HEK293 (cell line): ENCODE measurements around the gene CORO1C.

ENCODE experiments used
- CTCF ChIA-PET: fragments of 350-600 bp; formaldehyde crosslinking; extraction: SDS; loops from one replicate; lab custom pipeline; 2021; ENCODE audit warnings: antibody characterized with exemption; lab: Yijun Ruan, JAX
- POLR2A ChIA-PET: fragments of 300-600 bp; formaldehyde crosslinking; extraction: SDS; loops from one replicate; lab custom pipeline; 2020; ENCODE audit warnings: antibody characterized with exemption, inconsistent platforms; lab: Yijun Ruan, JAX
- H3K27ac ChIP-seq: fragments of 200-500 bp; sonication (Bioruptor generic); 2 replicates; pipeline ENCODE4 v1.5.1; 2014; ENCODE audit warnings: low read depth, low read length, control low read depth, inconsistent platforms; ENCODE audit errors: extremely low read depth
- H3K36me3 ChIP-seq, 2 experiments: fragments of 200-500 bp in 1 of 2; sonication (Bioruptor generic) in 1 of 2; 1 replicate in 1 of 2; 2 replicates in 1 of 2; pipeline ENCODE4 v1.5.1; 2014 to 2017; ENCODE audit warnings: inconsistent platforms in 2 of 2, low read length in 2 of 2; ENCODE audit not compliant: control insufficient read depth in 2 of 2, insufficient read depth in 1 of 2
- H3K4me1 ChIP-seq: fragments of 200-500 bp; sonication (Bioruptor generic); 2 replicates; pipeline ENCODE4 v1.5.1; 2014; ENCODE audit warnings: mild to moderate bottlenecking, low read length, inconsistent platforms; ENCODE audit not compliant: control insufficient read depth, insufficient read depth
- H3K4me3 ChIP-seq: 2 replicates; pipeline ENCODE4 v1.5.1; 2011; ENCODE audit warnings: low read depth, mild to moderate bottlenecking, control low read depth, low read length, moderate library complexity
- H3K9me3 ChIP-seq: fragments of 200-500 bp; sonication (Bioruptor generic); 2 replicates; pipeline ENCODE4 v1.5.1; 2014; ENCODE audit warnings: low read depth, low read length, inconsistent platforms; ENCODE audit not compliant: control insufficient read depth, insufficient read depth
- EGR2 ChIP-seq: fragments of 450-650 bp; formaldehyde crosslinking; IDR thresholded peaks from 2 replicates; pipeline ENCODE4 v1.5.1; 2016; ENCODE audit warnings: low read depth, missing biosample characterization, missing genetic modification characterization
- GLIS1 ChIP-seq: fragments of 450-650 bp; formaldehyde crosslinking; IDR thresholded peaks from 2 replicates; pipeline ENCODE4 v1.5.1; 2016; ENCODE audit warnings: missing biosample characterization, missing genetic modification characterization
- GLIS2 ChIP-seq: fragments of 450-650 bp; formaldehyde crosslinking; IDR thresholded peaks from 2 replicates; pipeline ENCODE4 v1.5.1; 2016; ENCODE audit warnings: missing biosample characterization, missing genetic modification characterization
- MZF1 ChIP-seq: fragments of 450-650 bp; formaldehyde crosslinking; IDR thresholded peaks from 2 replicates; pipeline ENCODE4 v1.5.1; 2017; ENCODE audit warnings: missing biosample characterization, missing genetic modification characterization, borderline replicate concordance
- OSR2 ChIP-seq: fragments of 450-650 bp; formaldehyde crosslinking; IDR thresholded peaks from 2 replicates; pipeline ENCODE4 v1.5.1; 2016; ENCODE audit warnings: missing biosample characterization, missing genetic modification characterization
- REPIN1 ChIP-seq: fragments of 450-650 bp; formaldehyde crosslinking; IDR thresholded peaks from 2 replicates; pipeline ENCODE4 v1.5.1; 2017; ENCODE audit warnings: missing biosample characterization, missing genetic modification characterization, low read depth
- SCRT2 ChIP-seq: fragments of 450-650 bp; formaldehyde crosslinking; IDR thresholded peaks from 2 replicates; pipeline ENCODE4 v1.5.1; 2016; ENCODE audit warnings: missing biosample characterization, missing genetic modification characterization
- SP2 ChIP-seq: fragments of 450-650 bp; formaldehyde crosslinking; IDR thresholded peaks from 2 replicates; pipeline ENCODE4 v1.5.1; 2016; ENCODE audit warnings: missing biosample characterization, missing genetic modification characterization
- SP3 ChIP-seq: fragments of 450-650 bp; formaldehyde crosslinking; IDR thresholded peaks from 2 replicates; pipeline ENCODE4 v1.5.1; 2016; ENCODE audit warnings: missing biosample characterization, missing genetic modification characterization
- ZBTB17 ChIP-seq: fragments of 450-650 bp; formaldehyde crosslinking; IDR thresholded peaks from 2 replicates; pipeline ENCODE4 v1.5.1; 2016; ENCODE audit warnings: missing biosample characterization, missing genetic modification characterization
- ZNF121 ChIP-seq: fragments of 450-650 bp; formaldehyde crosslinking; IDR thresholded peaks from 2 replicates; pipeline ENCODE4 v1.5.1; 2016; ENCODE audit warnings: missing biosample characterization, missing genetic modification characterization
- ZNF132 ChIP-seq: fragments of 450-650 bp; formaldehyde crosslinking; IDR thresholded peaks from 2 replicates; pipeline ENCODE4 v1.5.1; 2017; ENCODE audit warnings: missing biosample characterization, missing genetic modification characterization, borderline replicate concordance
- ZNF184 ChIP-seq: fragments of 450-650 bp; IDR thresholded peaks from 2 replicates; pipeline ENCODE4 v1.5.1; 2018; ENCODE audit warnings: missing biosample characterization, mild to moderate bottlenecking, missing genetic modification characterization
- ZNF292 ChIP-seq: fragments of 450-650 bp; formaldehyde crosslinking; IDR thresholded peaks from 2 replicates; pipeline ENCODE4 v1.5.1; 2016; ENCODE audit warnings: low read depth, missing biosample characterization, missing genetic modification characterization, borderline replicate concordance
- ZNF48 ChIP-seq: fragments of 450-650 bp; formaldehyde crosslinking; IDR thresholded peaks from 2 replicates; pipeline ENCODE4 v1.5.1; 2016; ENCODE audit warnings: missing biosample characterization, missing genetic modification characterization
- ZNF558 ChIP-seq: fragments of 450-650 bp; formaldehyde crosslinking; IDR thresholded peaks from 2 replicates; pipeline ENCODE4 v1.5.1; 2016; ENCODE audit warnings: missing biosample characterization, missing genetic modification characterization
- ZNF623 ChIP-seq: fragments of 450-650 bp; formaldehyde crosslinking; IDR thresholded peaks from 2 replicates; pipeline ENCODE4 v1.5.1; 2016; ENCODE audit warnings: missing biosample characterization, missing genetic modification characterization
- ZNF670 ChIP-seq: fragments of 450-650 bp; formaldehyde crosslinking; IDR thresholded peaks from 2 replicates; pipeline ENCODE4 v1.5.1; 2016; ENCODE audit warnings: missing biosample characterization, missing genetic modification characterization, low read depth
- ZNF768 ChIP-seq: fragments of 450-650 bp; formaldehyde crosslinking; IDR thresholded peaks from 2 replicates; pipeline ENCODE4 v1.5.1; 2018; ENCODE audit warnings: missing biosample characterization, mild to moderate bottlenecking, missing genetic modification characterization
- ZNF843 ChIP-seq: fragments of 450-650 bp; formaldehyde crosslinking; IDR thresholded peaks from 2 replicates; pipeline ENCODE4 v1.5.1; 2016; ENCODE audit warnings: missing biosample characterization, missing genetic modification characterization
- ZSCAN23 ChIP-seq: fragments of 450-650 bp; formaldehyde crosslinking; IDR thresholded peaks from 2 replicates; pipeline ENCODE4 v1.5.1; 2016; ENCODE audit warnings: missing biosample characterization, missing genetic modification characterization
- TF ChIP-seq, protein P1 (sequence below): fragments of 450-650 bp; formaldehyde crosslinking; IDR thresholded peaks from 2 replicates; pipeline ENCODE4 v1.5.1; 2016; ENCODE audit warnings: missing biosample characterization, missing genetic modification characterization
- TF ChIP-seq, protein P2 (sequence below): fragments of 450-650 bp; formaldehyde crosslinking; IDR thresholded peaks from 2 replicates; pipeline ENCODE4 v1.5.1; 2017; ENCODE audit warnings: missing biosample characterization, missing genetic modification characterization
- TF ChIP-seq, protein P3 (sequence below): fragments of 450-650 bp; formaldehyde crosslinking; IDR thresholded peaks from 2 replicates; pipeline ENCODE4 v1.5.1; 2016; ENCODE audit warnings: missing biosample characterization, missing genetic modification characterization

The CORO1C gene

DNA sequence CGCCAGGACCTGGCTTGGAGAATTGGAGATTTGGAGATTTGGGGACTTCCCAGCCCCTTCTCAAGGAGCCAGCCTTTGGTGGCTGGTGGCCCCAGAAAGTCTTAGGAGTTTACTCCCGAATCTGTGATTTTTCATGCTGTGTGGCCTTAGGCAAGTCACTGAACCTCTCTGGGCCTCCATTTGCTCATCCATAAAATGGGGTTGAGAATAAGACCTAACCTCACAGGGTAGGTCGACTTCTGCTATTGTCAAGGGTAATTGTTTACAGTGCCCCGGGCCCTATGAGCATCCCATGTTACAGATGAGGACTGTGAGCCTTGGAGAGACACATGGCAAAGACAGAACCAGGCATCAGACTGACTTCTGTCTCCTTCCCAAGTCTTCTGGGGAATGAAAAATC, 117.3 kb downstream of the CORO1C start:
- no peak overlapping the region for H3K4me3 ChIP-seq
- TF ChIP-seq ZNF843 (tag by site-specific recombination) (no peak), REPIN1 (no peak), ZNF558 (tag by site-specific recombination) (no peak), GLIS2 (tag by site-specific recombination) (no peak), MZF1 (tag by site-specific recombination) (no peak), ZNF292 (no peak), ZNF768 (0 out of 2 replicates have a peak, but pooled peaks have one; percentile 46)
- TF ChIP-seq, all 188 proteins: peak for 1
- Histone ChIP-seq H3K4me1 (no peaks in the 10 kb centered on the region), H3K36me3 (no peaks in the 10 kb centered on the region), H3K27ac (no peak overlapping the region), H3K9me3 (no peaks in the 10 kb centered on the region)
- ChIA-PET CTCF (no interaction called here), POLR2A (interaction anchor here (0.6 kb wide), 1 partner anchor 16 kb away, joined by 3 read pairs; the partner anchor contains the start of gene TMEM119)

DNA sequence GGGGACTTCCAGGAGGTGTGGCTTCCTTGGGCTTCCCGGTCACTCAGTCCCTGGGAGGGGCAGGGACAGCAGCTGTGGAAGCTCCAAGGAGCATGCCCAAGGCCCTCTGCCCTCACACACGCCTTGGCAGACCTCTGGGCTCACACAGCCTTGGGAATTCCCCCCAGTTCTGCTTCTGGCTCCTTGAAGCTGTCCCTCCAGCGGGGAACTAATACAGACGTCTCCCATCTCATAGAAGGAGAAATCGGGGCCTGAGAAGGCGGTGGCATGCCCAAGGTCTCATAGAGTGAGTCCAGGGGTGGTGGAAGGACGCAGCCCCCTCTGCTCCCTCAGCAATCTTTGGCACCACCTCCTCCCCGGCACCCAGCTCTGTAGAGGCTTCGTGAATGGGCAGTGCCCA, 117.8 kb downstream of the CORO1C start:
- no peaks in the 10 kb centered on the region for H3K4me1 ChIP-seq
- no peaks in the 10 kb centered on the region for H3K9me3 ChIP-seq
- H3K27ac ChIP-seq = no peak overlapping the region
- ChIA-PET CTCF (interaction anchor here (2.7 kb wide), 1 partner anchor 189 kb away, joined by 8 read pairs; no protein-coding TSS in a partner anchor), POLR2A (interaction anchor here (0.6 kb wide), 1 partner anchor 16 kb away, joined by 3 read pairs; the partner anchor contains the start of gene TMEM119)
- H3K4me3 ChIP-seq = no peak overlapping the region
- TF ChIP-seq ZNF48 (tag by site-specific recombination) (no peak), ZNF670 (tag by site-specific recombination) (no peak), SCRT2 (no peak), ZNF121 (no peak), EGR2 (tag by site-specific recombination) (no peak)
- no peaks in the 10 kb centered on the region for H3K36me3 ChIP-seq

DNA sequence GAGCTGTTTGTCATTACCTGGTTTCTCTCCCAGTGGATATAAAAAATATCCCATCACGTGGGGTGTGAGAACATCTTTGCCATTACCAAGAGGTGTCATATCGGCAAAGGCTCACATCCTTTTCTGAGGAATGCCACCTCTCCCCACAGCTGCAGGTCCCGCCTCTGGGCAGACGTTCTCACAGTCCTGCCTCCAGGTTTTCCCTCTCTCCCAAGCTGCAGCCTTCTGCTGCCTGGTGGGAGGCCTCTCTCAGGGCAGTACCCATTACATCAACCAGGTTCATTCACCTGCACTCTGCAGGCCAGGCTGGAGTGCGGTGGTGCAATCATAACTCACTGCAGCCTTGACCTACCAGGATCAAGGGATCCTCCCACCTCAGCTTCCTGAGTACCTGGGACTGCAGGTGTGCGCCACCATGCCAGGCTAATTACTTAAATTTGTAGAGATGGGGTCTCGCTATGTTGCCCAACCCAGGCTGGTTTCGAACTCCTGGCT, 118.5 kb downstream of the CORO1C start:
- Histone ChIP-seq H3K36me3 (no peaks in the 10 kb centered on the region), H3K27ac (no peak overlapping the region), H3K4me3 (no peak overlapping the region), H3K9me3 (no peaks in the 10 kb centered on the region), H3K4me1 (no peaks in the 10 kb centered on the region)
- ChIA-PET POLR2A (no interaction called here), CTCF (interaction anchor here (0.6 to 2.7 kb wide), 7 partner anchors 27 to 382 kb away, joined by 3 to 8 read pairs (median 3); no protein-coding TSS in a partner anchor)
- TF ChIP-seq, protein P1, sequence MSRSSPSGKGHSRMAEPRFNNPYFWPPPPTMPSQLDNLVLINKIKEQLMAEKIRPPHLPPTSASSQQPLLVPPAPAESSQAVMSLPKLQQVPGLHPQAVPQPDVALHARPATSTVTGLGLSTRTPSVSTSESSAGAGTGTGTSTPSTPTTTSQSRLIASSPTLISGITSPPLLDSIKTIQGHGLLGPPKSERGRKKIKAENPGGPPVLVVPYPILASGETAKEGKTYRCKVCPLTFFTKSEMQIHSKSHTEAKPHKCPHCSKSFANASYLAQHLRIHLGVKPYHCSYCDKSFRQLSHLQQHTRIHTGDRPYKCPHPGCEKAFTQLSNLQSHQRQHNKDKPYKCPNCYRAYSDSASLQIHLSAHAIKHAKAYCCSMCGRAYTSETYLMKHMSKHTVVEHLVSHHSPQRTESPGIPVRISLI (tag by site-specific recombination) = peak; percentile 74; the same call in 1 of the 2 replicates
- TF ChIP-seq GLIS1 (tag by site-specific recombination) (peak; percentile 60), SP3 (tag by site-specific recombination) (0 out of 2 replicates have a peak, but pooled peaks have one; percentile 15), ZNF132 (no peak), ZSCAN23 (tag by site-specific recombination) (0 out of 2 replicates have a peak, but pooled peaks have one; percentile 15), ZBTB17 (tag by site-specific recombination) (peak; percentile 58; the same call in 1 of the 2 replicates), SP2 (tag by site-specific recombination) (peak; percentile 19; the same call in 1 of the 2 replicates), OSR2 (tag by site-specific recombination) (no peak), ZNF184 (tag by site-specific recombination) (no peak), ZNF623 (tag by site-specific recombination) (no peak)
- TF ChIP-seq, protein P2, sequence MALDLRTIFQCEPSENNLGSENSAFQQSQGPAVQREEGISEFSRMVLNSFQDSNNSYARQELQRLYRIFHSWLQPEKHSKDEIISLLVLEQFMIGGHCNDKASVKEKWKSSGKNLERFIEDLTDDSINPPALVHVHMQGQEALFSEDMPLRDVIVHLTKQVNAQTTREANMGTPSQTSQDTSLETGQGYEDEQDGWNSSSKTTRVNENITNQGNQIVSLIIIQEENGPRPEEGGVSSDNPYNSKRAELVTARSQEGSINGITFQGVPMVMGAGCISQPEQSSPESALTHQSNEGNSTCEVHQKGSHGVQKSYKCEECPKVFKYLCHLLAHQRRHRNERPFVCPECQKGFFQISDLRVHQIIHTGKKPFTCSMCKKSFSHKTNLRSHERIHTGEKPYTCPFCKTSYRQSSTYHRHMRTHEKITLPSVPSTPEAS (tag by site-specific recombination) = no peak
- TF ChIP-seq, protein P3, sequence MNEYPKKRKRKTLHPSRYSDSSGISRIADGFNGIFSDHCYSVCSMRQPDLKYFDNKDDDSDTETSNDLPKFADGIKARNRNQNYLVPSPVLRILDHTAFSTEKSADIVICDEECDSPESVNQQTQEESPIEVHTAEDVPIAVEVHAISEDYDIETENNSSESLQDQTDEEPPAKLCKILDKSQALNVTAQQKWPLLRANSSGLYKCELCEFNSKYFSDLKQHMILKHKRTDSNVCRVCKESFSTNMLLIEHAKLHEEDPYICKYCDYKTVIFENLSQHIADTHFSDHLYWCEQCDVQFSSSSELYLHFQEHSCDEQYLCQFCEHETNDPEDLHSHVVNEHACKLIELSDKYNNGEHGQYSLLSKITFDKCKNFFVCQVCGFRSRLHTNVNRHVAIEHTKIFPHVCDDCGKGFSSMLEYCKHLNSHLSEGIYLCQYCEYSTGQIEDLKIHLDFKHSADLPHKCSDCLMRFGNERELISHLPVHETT (tag by site-specific recombination) = 0 out of 2 replicates have a peak, but pooled peaks have one; percentile 40
